Suprapubic skin (tissue), 4 donors: ENCODE results near the gene CRYBG2. TPM values are rescaled to one million over a fixed set of nuclear protein-coding genes. Genes with fewer than 3 reads are reported as not detected.

ENCODE experiments used
- DNase-seq, 2 donors: peaks; one replicate each; pipeline ENCODE4 v3.0.0-alpha.2; 2019; ENCODE audit warnings: low spot score in 2 of 2
- H3K27ac ChIP-seq: fragments of 200-600 bp; sonication (generic); one replicate; pipeline ENCODE4 v1.5.1; 2019
- H3K27me3 ChIP-seq: fragments of 200-600 bp; sonication (generic); one replicate; pipeline ENCODE4 v1.5.1; 2019
- H3K36me3 ChIP-seq: fragments of 200-600 bp; sonication (generic); one replicate; pipeline ENCODE4 v1.5.1; 2019
- H3K4me1 ChIP-seq: fragments of 200-600 bp; sonication (generic); one replicate; pipeline ENCODE4 v1.5.1; 2019
- H3K4me3 ChIP-seq: fragments of 200-600 bp; sonication (generic); one replicate; pipeline ENCODE4 v1.5.1; 2019; ENCODE audit warnings: mild to moderate bottlenecking
- H3K9me3 ChIP-seq: fragments of 200-600 bp; sonication (generic); one replicate; pipeline ENCODE4 v1.5.1; 2019
- EP300 ChIP-seq: sonication (generic); formaldehyde crosslinking; IDR thresholded peaks from one replicate; pipeline ENCODE4 v1.6.1; 2017; ENCODE audit warnings: antibody characterized with exemption
- POLR2A ChIP-seq, 2 donors: fragments of 450-650 bp; IDR thresholded peaks; one replicate each; pipeline ENCODE4 v1.6.1; 2017; ENCODE audit warnings: antibody characterized with exemption in 2 of 2, mild to moderate bottlenecking in 2 of 2, moderate library complexity in 2 of 2
- POLR2AphosphoS5 ChIP-seq, 3 donors: sonication (generic); formaldehyde crosslinking; IDR thresholded peaks; one replicate each; pipeline ENCODE4 v1.6.1; 2017; ENCODE audit warnings: antibody characterized with exemption in 3 of 3
- WGBS: methylation state at CpG from one replicate; pipeline ENCODE4 v1.1.5; 2018; 5-methylcytosine and 5-hydroxymethylcytosine counted together
- total RNA-seq, 4 donors: library from RNA; depleted of rRNA; stranded (reverse); fragments of >200 nt; gene quantifications; one replicate each; pipeline ENCODE4 v1.1.0, GENCODE V29; 2016
- TF ChIP-seq, protein P1 (sequence below), 2 donors: fragments of 200-600 bp in 1 of 2; fragments of 450-650 bp in 1 of 2; sonication (generic) in 1 of 2; IDR thresholded peaks; one replicate each; pipeline ENCODE4 v1.5.1; 2016 to 2019; ENCODE audit warnings: antibody characterized with exemption in 2 of 2, mild to moderate bottlenecking in 1 of 2, moderate library complexity in 1 of 2

Gene CRYBG2
- total RNA-seq, 4 donors from 2014 or later = 47.8 to 96.9 (median 62.8) TPM

DNA sequence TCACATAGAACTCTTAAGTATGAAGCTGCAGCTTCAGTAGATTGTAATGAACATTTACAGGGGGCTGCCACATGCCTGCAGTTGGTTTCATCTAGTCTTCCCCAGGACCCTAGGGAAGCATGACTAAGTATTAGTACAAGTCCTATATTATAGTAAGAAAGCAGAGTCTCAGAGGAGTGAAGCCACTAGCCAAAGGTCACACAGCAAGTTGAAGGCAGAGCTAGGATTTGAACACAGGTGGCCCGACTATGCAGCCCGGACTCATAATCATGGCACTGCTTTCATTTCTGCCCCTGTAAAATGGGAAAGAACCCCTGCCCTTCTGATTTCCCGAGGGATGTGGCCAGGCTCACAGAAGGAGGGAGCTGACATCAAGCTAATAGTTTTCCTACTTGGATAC lies 8.4 kb upstream of the CRYBG2 start:
- no peak for DNase-seq
- no peak overlapping the region for H3K4me3 ChIP-seq
- no peak overlapping the region for H3K27ac ChIP-seq
- H3K4me1 ChIP-seq = peaks cover 30% of the 10 kb centered on the region
- H3K9me3 ChIP-seq = no peaks in the 10 kb centered on the region
- no peak for TF ChIP-seq POLR2A (IDR thresholded peaks at IDR 0.05)
- TF ChIP-seq, protein P1, sequence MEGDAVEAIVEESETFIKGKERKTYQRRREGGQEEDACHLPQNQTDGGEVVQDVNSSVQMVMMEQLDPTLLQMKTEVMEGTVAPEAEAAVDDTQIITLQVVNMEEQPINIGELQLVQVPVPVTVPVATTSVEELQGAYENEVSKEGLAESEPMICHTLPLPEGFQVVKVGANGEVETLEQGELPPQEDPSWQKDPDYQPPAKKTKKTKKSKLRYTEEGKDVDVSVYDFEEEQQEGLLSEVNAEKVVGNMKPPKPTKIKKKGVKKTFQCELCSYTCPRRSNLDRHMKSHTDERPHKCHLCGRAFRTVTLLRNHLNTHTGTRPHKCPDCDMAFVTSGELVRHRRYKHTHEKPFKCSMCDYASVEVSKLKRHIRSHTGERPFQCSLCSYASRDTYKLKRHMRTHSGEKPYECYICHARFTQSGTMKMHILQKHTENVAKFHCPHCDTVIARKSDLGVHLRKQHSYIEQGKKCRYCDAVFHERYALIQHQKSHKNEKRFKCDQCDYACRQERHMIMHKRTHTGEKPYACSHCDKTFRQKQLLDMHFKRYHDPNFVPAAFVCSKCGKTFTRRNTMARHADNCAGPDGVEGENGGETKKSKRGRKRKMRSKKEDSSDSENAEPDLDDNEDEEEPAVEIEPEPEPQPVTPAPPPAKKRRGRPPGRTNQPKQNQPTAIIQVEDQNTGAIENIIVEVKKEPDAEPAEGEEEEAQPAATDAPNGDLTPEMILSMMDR (IDR thresholded peaks at IDR 0.05) = no peak
- no peak for TF ChIP-seq POLR2AphosphoS5 (IDR thresholded peaks at IDR 0.05)
- no peak for TF ChIP-seq EP300
- 94% methylated on average over 3 of the region's 3 CpGs for WGBS
- H3K36me3 ChIP-seq = no peaks in the 10 kb centered on the region
- peaks cover 49% of the 10 kb centered on the region for H3K27me3 ChIP-seq

DNA sequence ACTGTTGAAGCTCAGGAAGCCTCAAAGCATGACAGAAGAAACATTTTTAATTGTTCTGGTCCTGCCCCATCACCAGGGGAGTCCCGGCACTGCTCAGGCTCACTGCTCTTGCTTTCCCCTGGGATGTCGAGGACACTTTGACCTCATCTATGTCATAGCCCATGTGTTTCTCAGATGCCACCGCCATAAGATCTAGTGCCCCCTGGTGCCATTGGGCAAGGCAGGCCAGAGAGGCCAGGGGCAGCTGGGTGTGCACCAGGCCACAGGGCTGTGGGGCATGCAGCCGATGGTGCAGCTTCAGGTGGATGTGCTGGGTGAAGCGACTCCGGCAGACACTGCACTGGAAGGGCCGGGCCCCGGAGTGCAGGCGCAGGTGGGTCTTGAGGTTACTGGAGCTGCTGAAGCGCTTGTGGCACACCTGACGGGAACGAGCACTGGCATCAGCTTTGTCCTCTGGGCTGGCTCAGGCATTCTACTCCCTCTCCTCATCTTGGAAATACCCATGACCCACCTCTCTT lies 7.7 kb upstream of the CRYBG2 start:
- TF ChIP-seq POLR2AphosphoS5 (IDR thresholded peaks at IDR 0.05) (no peak), POLR2A (IDR thresholded peaks at IDR 0.05) (no peak), EP300 (no peak)
- TF ChIP-seq, protein P1 (IDR thresholded peaks at IDR 0.05) = no peak
- Histone ChIP-seq H3K27me3 (peaks cover 51% of the 10 kb centered on the region), H3K27ac (no peak overlapping the region), H3K36me3 (no peaks in the 10 kb centered on the region), H3K9me3 (no peaks in the 10 kb centered on the region), H3K4me1 (peaks cover 36% of the 10 kb centered on the region), H3K4me3 (no peak overlapping the region)
- 86% methylated on average over 5 of the region's 12 CpGs for WGBS
- DNase-seq = no peak

DNA sequence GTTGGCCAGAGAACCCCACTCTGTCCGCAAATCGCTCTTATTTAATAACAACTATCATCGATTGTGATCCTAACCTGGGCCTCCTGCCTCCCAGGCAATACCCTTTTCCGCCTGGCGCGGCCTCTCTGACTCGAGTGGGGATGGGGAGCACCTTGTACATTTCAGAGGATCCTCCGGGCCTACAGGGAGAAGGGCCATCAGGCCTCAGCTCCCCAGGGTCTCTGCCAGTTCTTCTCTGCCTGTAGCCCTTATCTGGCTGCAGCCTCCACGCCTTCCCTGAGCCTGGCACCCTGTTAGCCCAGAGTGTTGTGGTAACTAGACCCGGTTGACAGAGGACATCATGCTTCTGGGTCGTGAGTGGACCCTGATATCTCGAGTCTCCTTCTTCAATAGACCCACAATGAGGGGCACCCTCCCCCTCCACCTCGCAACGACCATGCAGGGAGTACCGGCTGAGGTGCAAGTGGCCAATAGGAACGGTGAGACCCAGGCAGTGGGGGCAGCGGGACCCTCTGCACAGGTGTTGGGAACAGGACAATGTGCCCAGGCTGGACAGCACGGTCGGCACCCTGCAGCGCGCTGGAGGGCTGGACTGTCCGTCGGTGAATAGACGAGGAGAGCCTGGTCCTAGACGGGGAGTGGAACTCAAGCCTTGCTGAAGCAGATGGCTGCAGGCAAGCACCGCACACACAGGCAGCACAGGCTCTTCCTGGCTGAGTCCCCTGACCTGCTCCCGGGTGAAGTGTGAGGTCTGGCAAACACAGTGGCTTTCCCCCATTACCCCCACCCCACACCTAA lies 7.1 kb upstream of the CRYBG2 start:
- H3K9me3 ChIP-seq = no peaks in the 10 kb centered on the region
- TF ChIP-seq EP300 = no peak
- TF ChIP-seq, protein P1 (IDR thresholded peaks at IDR 0.05) = no peak
- no peak for TF ChIP-seq POLR2A (IDR thresholded peaks at IDR 0.05)
- TF ChIP-seq POLR2AphosphoS5 (IDR thresholded peaks at IDR 0.05) = no peak
- H3K36me3 ChIP-seq = no peaks in the 10 kb centered on the region
- DNase-seq = no peak
- peak overlapping the region; percentile 39 for H3K4me3 ChIP-seq
- H3K27me3 ChIP-seq = peaks cover 52% of the 10 kb centered on the region
- WGBS = 67% methylated on average over 22 of the region's 27 CpGs
- H3K27ac ChIP-seq = no peak overlapping the region
- H3K4me1 ChIP-seq = peaks cover 43% of the 10 kb centered on the region

DNA sequence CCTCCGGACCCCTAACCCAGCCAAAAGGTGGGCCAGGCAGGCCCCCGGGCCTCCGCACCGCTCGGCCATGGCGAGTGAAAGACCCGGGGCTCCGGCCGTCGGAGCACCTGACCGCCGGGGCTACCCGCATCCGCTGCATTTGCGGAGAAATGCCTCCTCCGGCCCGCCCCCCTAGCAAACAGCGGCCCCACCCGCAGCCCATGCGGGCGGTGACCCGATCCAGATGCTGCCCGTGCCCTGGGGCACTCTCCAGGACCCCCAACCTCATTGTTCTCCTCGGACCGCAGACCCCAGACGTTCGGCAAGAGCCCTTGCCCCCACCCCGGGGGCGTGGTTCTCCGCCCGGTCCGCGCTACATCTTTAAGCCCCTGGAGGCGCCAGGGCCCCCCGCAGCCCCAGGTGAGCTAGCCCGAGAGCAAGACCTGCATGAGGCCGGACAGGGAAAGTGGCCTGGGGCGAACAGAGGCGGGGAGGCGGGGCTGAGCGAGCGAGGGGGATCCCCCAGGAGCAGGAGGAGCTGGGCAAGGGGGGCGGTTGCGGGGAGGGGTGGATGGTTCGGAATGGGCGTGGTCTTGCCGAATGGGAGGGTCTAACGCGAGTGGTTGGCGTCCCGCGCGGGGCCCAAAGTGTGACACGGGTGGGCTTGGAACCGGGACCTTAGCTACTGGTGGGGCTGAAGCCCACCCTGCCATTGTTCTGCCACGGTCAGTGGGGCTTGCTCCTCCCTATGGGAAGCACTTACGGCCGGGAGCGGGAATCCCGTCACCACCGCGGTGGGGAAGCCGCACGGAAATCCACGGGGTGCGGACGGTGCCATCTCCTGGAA lies 6.3 kb upstream of the CRYBG2 start:
- Histone ChIP-seq H3K27ac (no peak overlapping the region), H3K4me1 (peaks cover 51% of the 10 kb centered on the region), H3K27me3 (peaks cover 53% of the 10 kb centered on the region), H3K36me3 (no peaks in the 10 kb centered on the region), H3K4me3 (peak overlapping the region; percentile 39), H3K9me3 (no peaks in the 10 kb centered on the region)
- no peak for DNase-seq
- no peak for TF ChIP-seq POLR2AphosphoS5 (IDR thresholded peaks at IDR 0.05)
- TF ChIP-seq POLR2A (IDR thresholded peaks at IDR 0.05) = no peak
- TF ChIP-seq EP300 = no peak
- TF ChIP-seq, protein P1 (IDR thresholded peaks at IDR 0.05) = no peak
- 8% methylated on average over 29 of the region's 67 CpGs for WGBS
